A549 treated with AZD2906 at 1 μM for 4 hours (cell line): ENCODE data around the gene NHLH2. TPM values are rescaled to one million over a fixed set of nuclear protein-coding genes. Genes with fewer than 3 reads are reported as not detected.

ENCODE experiments used
- total RNA-seq: library from RNA; stranded (reverse); fragments of 200-300 nt; extraction: Qiagen RNA extraction; gene quantifications from 5 replicates; pipeline ENCODE4 v1.2.3, GENCODE V29; 2022

The NHLH2 gene
- total RNA-seq: 0.02 TPM in 1 of 5 replicates, not detected in the others

DNA sequence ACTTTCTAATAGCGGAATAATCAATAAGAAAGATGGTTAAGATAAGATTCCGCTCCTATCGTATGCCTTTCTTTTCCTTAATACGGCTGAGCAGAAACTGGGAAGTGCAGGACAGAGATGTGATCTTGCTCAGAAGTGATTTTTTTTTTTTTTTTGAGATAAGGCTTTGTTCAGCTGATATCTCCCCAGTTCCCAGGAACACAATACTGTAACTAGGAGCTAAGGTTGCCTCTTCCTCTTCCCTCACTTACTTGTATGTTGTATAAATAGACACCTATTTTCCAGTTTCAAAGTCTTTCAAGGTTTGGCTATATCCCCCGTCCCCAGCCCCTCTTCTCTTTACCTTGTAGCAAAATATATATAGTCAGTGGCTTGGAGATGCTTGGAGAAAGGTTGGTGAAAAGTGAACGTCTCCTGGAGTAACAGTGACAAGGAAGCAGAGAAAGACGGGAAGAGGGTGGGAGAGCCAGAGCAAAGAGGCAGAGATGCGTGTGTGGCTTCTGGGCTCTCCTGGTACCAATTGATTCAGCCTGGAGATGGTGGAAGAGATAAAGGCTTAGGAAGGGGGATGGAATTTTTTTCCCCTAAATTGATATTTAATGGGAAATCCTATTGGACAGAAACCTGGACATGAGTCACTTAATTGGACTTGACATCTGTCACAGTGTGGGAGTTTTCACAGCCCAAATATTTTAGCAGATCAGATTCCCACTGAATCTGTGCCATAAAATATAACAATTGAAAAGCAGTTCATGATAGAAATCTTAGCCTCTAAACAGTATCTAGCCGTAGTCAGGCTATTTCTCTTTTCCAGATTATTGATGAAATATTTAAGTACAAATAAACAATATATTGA, at the start of gene NHLH2:
Gene NHLH2 (minus strand): TSS at position 522 of the 856 bp plus-strand sequence. CDS start 2,754 bp downstream, outside the sequence.

Other genes starting within 250 kb of the NHLH2 start
- gene VANGL1, start 199.2 kb downstream of the NHLH2 start, total RNA-seq: 16.3 to 21.1 TPM (median 20.8 TPM) in 5 replicates
- gene CASQ2, start 72.4 kb downstream of the NHLH2 start, total RNA-seq: not detected in 5 replicates
- gene SLC22A15, start 135.4 kb upstream of the NHLH2 start, total RNA-seq: 0.45 to 1.0 TPM (median 0.60 TPM) in 5 replicates